EL (cell line): ENCODE data around the gene SAYSD1.
A peak's percentile ranks its signal among the peaks of the same experiment; 100 is the strongest.

Experiments used
- DNase-seq: peaks from one replicate; pipeline ENCODE4 v3.0.0-alpha.2; 2016

SAYSD1 gene

GRCh38 chr6:39107641-39108040 lies 7.3 kb downstream of the SAYSD1 start:
- no peak for DNase-seq

GRCh38 chr6:39107034-39107433 lies 8.0 kb downstream of the SAYSD1 start:
- DNase-seq = no peak

- DNase-seq = no peak
Measured at GRCh38 chr6:39104528-39104927, 10.5 kb downstream of the SAYSD1 start.

GRCh38 chr6:39102821-39103136 lies 12.2 kb downstream of the SAYSD1 start:
- DNase-seq = no peak

- peak; percentile 25 for DNase-seq
Measured at GRCh38 chr6:39102071-39102820, 12.7 kb downstream of the SAYSD1 start.

- no peak for DNase-seq
Measured at GRCh38 chr6:39100358-39100757, 14.6 kb downstream of the SAYSD1 start.

GRCh38 chr6:39095578-39095977 lies 19.4 kb downstream of the SAYSD1 start:
- DNase-seq = no peak

- DNase-seq = no peak
Measured at GRCh38 chr6:39093149-39093708, 21.8 kb downstream of the SAYSD1 start.

GRCh38 chr6:39092124-39092523 lies 22.9 kb downstream of the SAYSD1 start:
- DNase-seq = no peak

- no peak for DNase-seq
Measured at GRCh38 chr6:39091220-39091619, 23.8 kb downstream of the SAYSD1 start.

- DNase-seq = no peak
Measured at GRCh38 chr6:39090036-39090435, 24.9 kb downstream of the SAYSD1 start.

- DNase-seq = peak; percentile 7
Measured at GRCh38 chr6:39088331-39088730, 26.7 kb downstream of the SAYSD1 start.

- no peak for DNase-seq
Measured at GRCh38 chr6:39087197-39087596, 27.8 kb downstream of the SAYSD1 start.

- no peak for DNase-seq
Measured at GRCh38 chr6:39086711-39087110, 28.3 kb downstream of the SAYSD1 start.

GRCh38 chr6:39086294-39086693 lies 28.7 kb downstream of the SAYSD1 start:
- no peak for DNase-seq

- no peak for DNase-seq
Measured at GRCh38 chr6:39085129-39085797, 29.7 kb downstream of the SAYSD1 start.

- DNase-seq = no peak
Measured at GRCh38 chr6:39084506-39084905, 30.5 kb downstream of the SAYSD1 start.

- DNase-seq = no peak
Measured at GRCh38 chr6:39083231-39083634, 31.8 kb downstream of the SAYSD1 start.

GRCh38 chr6:39082310-39082709 lies 32.7 kb downstream of the SAYSD1 start:
- no peak for DNase-seq

GRCh38 chr6:39080246-39080875 lies 34.6 kb downstream of the SAYSD1 start:
- no peak for DNase-seq

- no peak for DNase-seq
Measured at GRCh38 chr6:39079197-39080125, 35.5 kb downstream of the SAYSD1 start.

GRCh38 chr6:39078695-39079094 lies 36.3 kb downstream of the SAYSD1 start:
- no peak for DNase-seq
